BE2C (cell line): ENCODE measurements around the gene SYNDIG1.

ENCODE experiments used
- DNase-seq: peaks from one replicate; pipeline ENCODE4 v3.0.0-alpha.2; 2020
- H3K27me3 ChIP-seq: fragments of 250-450 bp; sonication (Bioruptor Pico); 2 replicates; pipeline ENCODE4 v1.5.1; 2020; ENCODE audit warnings: mild to moderate bottlenecking
- H3K36me3 ChIP-seq: fragments of 250-450 bp; sonication (Bioruptor Pico); 2 replicates; pipeline ENCODE4 v1.5.1; 2020; ENCODE audit warnings: mild to moderate bottlenecking
- H3K4me1 ChIP-seq: fragments of 250-450 bp; sonication (Bioruptor Pico); 2 replicates; pipeline ENCODE4 v1.5.1; 2020
- H3K4me3 ChIP-seq: 2 replicates; pipeline ENCODE4 v1.5.1; 2011; ENCODE audit warnings: low read depth, low read length
- H3K9me3 ChIP-seq: fragments of 250-450 bp; sonication (Bioruptor Pico); 2 replicates; pipeline ENCODE4 v1.5.1; 2020
- CTCF ChIP-seq: IDR thresholded peaks from 2 replicates; pipeline ENCODE4 v1.5.1; 2012; ENCODE audit warnings: mild to moderate bottlenecking, low read depth, low read length

SYNDIG1 gene

GRCh38 chr20:24637941-24638340, 168.5 kb downstream of the SYNDIG1 start:
- Histone ChIP-seq H3K4me3 (no peak overlapping the region), H3K27me3 (no peaks in the 10 kb centered on the region)

GRCh38 chr20:24638591-24639548, 169.4 kb downstream of the SYNDIG1 start:
- H3K36me3 ChIP-seq = no peaks in the 10 kb centered on the region
- H3K4me1 ChIP-seq = peaks cover 8% of the 10 kb centered on the region
- H3K9me3 ChIP-seq = no peaks in the 10 kb centered on the region
- H3K4me3 ChIP-seq = no peak overlapping the region
- DNase-seq = no peak
- H3K27me3 ChIP-seq = no peaks in the 10 kb centered on the region
- no peak for TF ChIP-seq CTCF

More at GRCh38 chr20:24637941-24638340, 168.5 kb downstream of the SYNDIG1 start:
- no peak for DNase-seq
- TF ChIP-seq CTCF = no peak
- no peaks in the 10 kb centered on the region for H3K9me3 ChIP-seq
- H3K4me1 ChIP-seq = peaks cover 8% of the 10 kb centered on the region
- H3K36me3 ChIP-seq = no peaks in the 10 kb centered on the region

GRCh38 chr20:24640276-24640675, 170.8 kb downstream of the SYNDIG1 start:
- Histone ChIP-seq H3K9me3 (no peaks in the 10 kb centered on the region), H3K4me1 (no peaks in the 10 kb centered on the region; the same call in 1 of the 2 replicates), H3K36me3 (no peaks in the 10 kb centered on the region), H3K27me3 (no peaks in the 10 kb centered on the region), H3K4me3 (no peak overlapping the region)
- no peak for DNase-seq
- TF ChIP-seq CTCF = no peak

GRCh38 chr20:24640686-24641085, 171.3 kb downstream of the SYNDIG1 start:
- no peaks in the 10 kb centered on the region for H3K27me3 ChIP-seq
- no peak overlapping the region for H3K4me3 ChIP-seq
- H3K9me3 ChIP-seq = no peaks in the 10 kb centered on the region
- no peaks in the 10 kb centered on the region for H3K36me3 ChIP-seq
- no peak for DNase-seq
- H3K4me1 ChIP-seq = no peaks in the 10 kb centered on the region
- no peak for TF ChIP-seq CTCF

GRCh38 chr20:24643731-24644626, 174.6 kb downstream of the SYNDIG1 start:
- H3K27me3 ChIP-seq = no peaks in the 10 kb centered on the region
- no peak for TF ChIP-seq CTCF
- H3K4me3 ChIP-seq = no peak overlapping the region
- DNase-seq = no peak
- H3K9me3 ChIP-seq = no peaks in the 10 kb centered on the region
- H3K36me3 ChIP-seq = no peaks in the 10 kb centered on the region
- no peaks in the 10 kb centered on the region for H3K4me1 ChIP-seq
